GM19023 (cell line): ENCODE results near the gene BICD2.

Experiments
- ATAC-seq: cut with Tn5 transposase; IDR thresholded peaks from one replicate; pipeline ENCODE4 v1.9.1; 2021; ENCODE audit warnings: mild to moderate bottlenecking, moderate library complexity; ENCODE audit not compliant: unreplicated experiment

BICD2 gene

DNA sequence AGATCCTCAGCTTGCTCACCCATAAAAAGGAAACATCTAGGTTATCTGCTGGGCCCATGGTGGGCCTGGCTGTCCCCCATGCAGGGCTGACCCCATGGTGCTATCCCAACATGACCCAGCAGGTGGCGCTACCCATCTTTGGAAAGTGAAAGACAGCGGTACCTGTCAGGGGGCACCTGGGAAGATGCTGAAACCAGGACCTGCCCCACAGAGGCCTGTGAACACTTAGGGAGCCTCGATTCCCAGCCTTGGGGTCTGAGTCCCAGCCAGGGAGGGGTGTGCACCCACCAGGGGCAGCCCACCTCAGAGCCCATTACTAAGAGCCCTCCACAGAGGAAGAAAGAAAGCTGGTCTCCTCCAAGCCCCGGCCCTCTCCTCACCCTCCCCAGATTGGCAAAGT, 48.1 kb downstream of the BICD2 start:
- ATAC-seq, result no peak

DNA sequence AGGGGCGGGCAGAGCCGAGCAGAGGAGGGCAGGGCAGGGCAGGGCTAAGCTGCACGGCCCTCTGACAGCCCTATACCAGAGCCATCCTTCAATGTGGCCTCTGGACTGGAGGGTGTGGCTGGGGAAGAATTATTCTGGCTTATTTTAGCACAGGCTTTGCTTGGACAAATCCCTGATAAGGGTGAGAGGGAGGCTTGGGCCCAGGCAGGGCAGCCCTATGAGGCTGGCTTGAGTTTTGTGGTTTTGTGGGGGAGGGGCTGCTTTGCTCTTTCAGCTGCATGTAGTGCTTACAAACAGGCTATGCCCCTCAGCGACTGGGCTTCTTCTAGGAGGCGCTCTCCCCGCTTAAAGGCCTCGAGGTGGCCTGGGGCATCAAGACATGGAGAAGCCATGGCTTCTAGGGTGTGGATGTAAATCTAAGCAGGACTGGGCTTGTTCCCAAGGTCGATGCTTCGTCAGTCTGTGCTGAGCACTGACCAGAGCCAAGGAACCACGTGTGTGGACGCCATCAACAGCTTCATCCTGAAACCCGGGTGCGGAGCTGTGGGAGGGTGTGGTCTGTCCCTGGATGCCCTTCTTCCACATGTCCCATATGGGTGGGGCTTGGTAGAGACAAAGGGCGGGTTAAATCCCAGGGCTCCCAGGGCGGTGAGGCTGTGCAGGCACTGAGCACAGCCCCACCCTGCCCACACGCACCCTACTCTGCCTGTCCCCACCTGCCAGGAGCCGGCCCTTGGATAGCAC, 49.0 kb downstream of the BICD2 start:
- ATAC-seq, result no peak

DNA sequence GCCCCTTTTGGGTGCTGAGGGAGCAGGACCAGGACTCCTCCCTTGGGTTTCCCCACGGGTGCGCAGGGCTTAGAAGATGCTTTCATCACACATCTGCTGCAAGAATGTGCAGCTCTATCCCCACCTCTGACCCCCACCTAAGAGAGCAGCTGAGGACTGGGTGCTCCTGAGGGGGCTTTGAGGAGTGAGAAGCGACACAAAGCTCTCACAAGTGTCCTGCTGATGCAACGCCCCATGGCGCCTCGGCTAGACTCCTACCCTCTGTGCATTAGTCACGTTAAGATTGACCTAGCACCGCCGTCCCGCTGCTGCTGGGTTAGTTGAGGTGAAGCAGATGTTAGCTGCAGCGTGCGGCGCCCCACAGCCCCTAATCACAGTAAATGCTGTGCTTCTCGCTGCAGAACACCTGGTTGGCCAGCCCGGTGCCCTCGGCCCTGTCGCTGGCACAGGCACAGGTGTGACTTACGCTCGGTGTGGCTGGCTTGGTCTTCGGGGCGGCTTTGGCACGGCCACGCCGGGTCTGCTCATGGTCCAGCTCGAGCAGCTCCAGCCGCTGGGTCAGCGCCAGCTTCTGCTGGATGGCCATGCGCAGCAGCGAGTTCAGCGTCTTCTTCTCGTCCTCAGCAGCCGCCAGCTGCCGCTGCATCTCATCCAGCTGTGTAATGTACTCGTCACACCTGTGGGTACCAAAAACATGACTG, 49.7 kb downstream of the BICD2 start:
- ATAC-seq, result no peak

DNA sequence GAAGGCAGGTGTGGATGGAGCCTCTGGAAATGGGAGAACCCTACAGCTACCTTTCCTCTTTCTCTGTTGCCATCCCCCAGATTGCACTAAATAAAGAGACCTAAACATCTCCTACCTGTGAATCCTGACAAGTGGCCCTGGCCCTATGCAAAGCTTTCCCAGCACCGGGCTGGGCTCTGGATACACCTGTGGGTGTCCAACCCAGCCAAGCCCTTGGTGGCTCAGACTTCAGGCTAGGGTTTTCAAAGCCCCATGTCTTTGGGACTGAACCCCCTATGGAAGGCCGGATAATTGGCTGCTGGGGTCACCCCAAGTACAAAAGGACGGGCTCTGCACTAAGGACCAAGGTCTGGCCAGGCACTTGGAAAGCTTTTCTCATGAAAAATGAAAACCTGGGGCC, 50.6 kb downstream of the BICD2 start:
- ATAC-seq, result no peak

DNA sequence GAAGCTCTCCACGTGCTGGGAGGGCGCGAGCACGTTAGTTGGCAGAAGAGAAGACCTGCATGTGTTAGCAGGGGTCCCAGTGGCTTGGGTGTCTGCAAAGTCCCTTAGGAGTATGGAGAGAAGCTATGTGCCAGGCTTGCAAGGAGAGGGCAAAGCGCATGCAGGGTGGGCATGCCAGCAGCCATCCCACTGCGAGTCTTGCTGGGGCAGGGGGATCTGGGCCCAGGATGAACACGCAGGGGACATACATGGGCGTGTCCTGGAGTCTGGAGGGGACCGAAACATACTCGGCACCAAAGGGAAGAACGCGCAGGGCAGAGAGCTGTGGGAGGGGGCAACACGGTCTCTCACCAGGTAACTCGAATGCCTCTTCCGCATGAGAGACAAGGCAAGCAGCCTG, 51.1 kb downstream of the BICD2 start:
- ATAC-seq, result no peak

DNA sequence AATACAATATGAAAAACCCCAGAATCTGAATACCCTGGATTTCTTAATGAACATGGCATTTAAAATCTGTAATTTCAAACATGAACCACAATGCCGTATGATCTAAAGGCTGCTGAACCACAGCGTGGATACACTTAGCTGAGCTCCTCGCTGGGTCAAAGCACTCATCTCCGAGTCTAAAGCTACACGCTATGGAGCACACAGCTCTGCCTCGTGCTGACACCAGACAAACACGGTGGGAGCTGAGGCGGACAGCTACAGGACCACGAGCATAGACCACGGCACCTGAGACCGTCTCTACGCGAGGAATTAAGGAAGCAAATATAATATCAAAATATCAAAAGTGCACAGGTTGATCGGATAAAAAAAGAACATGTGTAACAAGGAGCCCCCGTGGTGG, 51.9 kb downstream of the BICD2 start:
- ATAC-seq, result no peak

DNA sequence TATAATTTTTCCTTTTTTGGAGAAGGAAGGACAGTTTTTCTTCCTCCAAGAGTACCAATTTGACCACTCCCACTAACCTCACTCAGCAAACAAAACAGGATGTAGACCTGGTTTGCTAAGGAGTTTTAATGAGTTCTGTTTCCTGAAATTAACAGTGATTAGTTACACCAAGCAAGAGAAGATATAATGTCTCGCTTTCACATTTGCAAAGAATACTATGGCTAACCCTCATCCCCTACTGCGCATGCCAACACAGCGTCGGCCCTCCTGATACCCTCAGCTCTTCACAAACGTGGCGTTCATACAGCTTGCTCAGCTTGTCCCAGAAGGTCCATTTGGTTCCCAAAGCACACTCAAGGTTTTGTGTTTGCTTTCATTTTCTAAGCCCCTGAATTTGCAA, 52.8 kb downstream of the BICD2 start:
- no peak for ATAC-seq

DNA sequence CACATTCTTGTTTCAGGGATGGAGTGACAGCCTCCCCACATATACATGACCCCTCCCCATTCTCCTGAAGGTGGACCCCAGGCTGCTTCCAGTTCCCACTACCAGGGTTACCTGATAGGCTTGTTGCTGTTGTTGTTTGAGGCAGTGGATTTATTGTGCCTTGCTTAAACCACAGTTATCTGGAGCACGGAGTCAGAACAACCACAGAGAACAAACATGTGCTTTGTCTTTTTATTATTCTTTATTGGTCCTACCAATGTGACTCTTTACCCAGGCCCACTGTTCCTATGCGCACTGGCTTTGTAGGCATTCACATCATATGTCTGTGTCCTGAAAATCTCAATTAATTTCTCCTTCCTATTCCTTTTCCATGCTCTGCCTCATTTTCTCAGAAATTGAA, 53.5 kb downstream of the BICD2 start:
- no peak for ATAC-seq

DNA sequence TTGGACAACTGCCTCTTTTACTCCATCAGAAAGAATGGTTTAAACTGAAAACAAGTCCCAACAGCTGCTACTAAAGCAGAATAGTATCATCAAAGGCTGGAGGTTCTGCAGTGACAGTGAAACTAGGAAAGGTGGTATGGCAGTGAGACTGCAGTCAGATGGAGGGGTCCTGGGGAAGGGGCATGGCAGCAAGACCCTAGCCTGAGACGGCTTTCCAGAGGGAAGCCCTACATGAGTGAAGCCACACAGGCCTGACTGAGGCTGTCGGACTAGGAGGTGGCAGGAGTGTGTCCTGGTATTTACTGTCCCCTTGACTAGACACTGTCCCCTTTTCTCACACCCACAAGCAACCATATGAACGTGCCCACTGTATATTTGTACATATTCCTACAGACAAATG, 54.3 kb downstream of the BICD2 start:
- no peak for ATAC-seq

DNA sequence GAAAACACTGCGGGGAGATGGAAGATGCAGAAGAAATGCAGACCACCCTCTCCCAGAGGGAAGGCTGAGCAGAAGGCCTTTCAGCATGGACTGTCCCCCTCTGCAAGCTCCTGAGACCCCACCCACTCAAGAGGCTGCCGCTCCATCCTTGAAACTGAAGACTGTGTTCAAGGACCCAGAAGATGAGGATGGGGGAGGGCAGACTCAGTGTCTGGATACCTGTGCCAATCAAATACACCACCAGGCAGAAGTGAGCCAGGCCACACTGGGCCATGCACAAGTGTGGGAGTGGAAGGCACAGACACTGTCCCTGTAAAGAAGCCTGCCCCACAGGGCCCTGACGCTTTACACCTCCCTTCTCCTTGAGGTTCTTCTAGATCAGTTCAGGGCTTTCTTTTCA, 54.7 kb downstream of the BICD2 start:
- ATAC-seq, result no peak

DNA sequence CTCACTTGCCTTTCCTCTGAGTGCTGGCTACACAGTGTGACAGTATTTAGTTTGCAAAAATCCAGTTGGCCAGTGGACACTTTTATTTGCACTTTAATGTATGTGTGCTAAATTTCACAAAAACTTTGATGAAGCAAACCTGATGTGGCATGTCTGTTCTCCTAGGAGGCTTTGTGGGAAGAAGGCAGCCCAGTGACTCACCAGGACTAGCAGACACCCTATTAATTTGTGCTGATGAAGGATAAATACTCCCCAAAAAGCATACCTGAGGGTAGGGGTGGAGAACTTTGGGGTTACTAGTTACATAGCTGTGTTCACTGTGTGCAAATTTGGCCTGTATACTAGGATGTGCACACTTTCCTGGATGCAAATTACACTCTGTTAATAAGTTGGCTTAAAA, 55.4 kb downstream of the BICD2 start:
- no peak for ATAC-seq

DNA sequence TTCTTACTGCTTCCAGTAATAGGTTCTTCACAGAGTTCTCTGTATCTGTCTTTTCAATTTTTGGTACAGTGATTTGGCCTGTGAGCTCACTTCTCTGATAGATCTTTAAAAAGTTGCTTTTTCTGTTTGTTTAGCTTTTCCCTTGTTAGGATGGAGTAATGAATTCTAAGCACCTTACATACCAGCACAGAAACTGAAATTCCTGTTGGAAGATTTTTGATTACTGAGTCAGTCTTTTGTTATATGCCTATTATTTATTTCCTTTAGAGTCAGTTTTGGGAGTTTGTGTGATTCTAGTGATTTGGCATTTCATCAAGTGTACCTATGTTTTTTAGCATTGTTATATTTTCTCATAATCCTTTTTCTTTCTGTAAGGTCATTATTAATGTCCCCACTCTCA, 57.1 kb downstream of the BICD2 start:
- no peak for ATAC-seq

DNA sequence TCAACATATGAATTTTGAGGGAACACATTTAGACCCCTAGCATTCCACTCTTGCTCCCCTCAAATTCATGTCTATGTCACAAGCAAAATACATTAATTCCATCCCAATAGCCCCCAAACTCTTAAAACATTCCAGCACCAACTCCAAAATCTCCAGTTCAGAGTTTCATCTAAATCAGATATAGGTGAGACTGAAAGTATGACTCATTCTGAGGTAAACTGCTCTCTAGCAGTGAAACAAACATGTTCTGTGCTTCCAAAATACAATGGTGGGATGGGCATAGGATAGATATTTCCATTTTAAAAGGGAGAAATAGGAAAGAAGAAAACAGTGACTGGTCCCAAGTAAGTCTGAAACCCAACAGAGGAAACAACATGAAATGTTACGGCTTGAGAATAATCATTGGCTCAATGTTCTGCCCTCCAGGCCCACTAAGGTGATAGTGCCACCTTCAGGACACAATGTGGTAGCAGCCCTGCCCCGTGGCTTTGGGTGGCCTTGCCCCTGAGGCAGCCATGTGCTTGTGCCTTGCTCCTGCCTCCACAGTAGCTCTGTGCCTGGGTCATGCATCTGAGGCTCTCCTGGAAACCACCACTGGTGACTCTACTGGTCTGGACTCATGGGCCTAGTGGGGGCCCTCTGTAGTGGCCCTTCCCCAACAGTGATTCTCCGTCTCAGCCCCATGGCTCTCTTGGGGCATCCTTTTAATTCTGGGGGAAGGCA, 58.3 kb downstream of the BICD2 start:
- ATAC-seq, result peak; percentile 54

DNA sequence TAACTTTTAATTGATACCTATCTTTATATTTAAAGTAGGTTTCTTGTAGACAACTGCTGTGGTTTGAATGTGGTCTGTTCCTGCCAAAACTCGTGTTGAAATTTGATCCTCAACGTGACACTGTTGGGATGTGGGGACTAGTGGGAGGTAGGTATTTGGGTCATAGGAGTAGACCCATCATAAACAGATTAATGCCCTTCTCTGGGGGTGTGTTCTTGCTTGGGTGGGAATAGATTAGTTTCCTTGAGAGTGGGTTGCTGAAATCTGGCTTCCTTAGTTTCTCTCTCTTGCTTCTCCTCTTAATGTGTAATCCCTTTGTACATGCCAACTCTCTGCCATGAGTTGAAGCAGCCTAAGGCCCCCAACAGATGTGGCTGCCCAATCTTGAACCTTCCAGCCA, 60.1 kb downstream of the BICD2 start:
- ATAC-seq, result no peak

DNA sequence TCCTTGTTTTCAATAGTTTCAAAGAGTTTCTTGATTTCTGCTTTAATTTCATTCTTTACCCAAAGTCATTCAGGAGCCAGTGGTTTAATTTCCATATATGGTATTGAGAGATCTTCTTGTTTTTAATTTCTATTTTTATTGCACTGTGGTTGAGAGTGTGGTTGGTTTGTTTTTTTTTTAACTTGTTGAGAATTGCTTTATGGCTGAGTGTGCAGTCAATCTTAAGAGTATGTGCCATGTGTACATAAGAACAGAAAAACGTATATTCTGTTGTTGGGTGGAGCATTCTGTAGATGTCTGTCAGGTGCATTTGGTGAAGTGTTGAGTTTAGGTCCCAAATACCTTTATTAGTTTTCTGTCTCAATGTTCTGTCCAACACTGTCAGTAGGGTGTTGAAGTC, 68.0 kb downstream of the BICD2 start:
- ATAC-seq, result no peak

DNA sequence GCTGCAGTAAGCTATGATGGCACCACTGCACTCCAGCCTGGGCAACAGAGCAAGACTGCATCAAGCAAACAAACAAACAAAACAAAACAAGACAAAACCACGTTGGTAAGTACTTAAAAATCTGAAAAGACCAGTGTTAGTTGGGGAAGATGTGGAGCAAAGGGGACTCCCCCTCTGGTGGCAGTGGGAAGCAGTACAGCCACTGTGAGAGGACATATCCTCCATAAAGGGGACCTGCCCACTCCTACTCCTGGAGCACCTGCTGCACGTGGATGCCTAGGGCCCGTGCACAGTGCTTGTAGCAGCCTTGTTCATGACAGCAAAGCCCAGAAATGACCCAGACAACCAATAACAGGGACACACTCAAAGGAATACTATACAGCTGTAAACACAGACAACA, 77.7 kb downstream of the BICD2 start:
- ATAC-seq, result no peak

DNA sequence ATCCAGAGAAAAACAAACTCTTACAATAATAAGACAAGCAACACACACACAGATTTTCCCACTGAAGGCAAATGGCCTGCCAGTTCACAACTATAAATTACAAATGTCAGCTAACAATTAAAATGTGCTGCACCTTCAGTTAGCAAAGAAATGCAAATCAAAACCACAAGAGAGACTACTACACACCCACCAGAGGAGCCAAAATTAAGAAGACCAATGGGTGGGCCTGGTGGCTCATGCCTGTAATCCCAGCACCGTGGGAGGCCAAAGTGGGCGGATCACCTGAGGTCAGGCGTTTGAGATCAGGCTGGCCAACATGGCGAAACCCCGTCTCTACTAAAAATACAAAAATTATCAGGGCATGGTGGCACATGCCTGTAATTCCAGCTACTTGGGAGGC, 79.6 kb downstream of the BICD2 start:
- ATAC-seq, result no peak

DNA sequence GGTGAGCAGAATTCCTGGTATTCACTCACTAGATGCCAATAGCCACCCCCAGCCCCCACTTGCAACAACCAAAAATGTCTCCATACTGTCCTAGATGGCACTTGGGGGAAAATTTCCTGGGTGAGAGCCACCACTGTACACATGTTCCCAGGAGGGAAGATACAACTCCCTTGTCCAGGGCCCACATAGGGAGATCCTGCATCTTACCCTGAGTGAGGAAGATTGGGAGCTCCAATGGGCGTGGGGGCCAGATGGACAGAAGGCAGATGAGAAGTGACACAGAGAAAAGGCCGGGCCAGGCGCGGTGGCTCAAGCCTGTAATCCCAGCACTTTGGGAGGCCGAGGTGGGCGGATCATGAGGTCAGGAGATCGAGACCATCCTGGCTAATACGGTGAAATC, 82.4 kb downstream of the BICD2 start:
- ATAC-seq, result no peak

DNA sequence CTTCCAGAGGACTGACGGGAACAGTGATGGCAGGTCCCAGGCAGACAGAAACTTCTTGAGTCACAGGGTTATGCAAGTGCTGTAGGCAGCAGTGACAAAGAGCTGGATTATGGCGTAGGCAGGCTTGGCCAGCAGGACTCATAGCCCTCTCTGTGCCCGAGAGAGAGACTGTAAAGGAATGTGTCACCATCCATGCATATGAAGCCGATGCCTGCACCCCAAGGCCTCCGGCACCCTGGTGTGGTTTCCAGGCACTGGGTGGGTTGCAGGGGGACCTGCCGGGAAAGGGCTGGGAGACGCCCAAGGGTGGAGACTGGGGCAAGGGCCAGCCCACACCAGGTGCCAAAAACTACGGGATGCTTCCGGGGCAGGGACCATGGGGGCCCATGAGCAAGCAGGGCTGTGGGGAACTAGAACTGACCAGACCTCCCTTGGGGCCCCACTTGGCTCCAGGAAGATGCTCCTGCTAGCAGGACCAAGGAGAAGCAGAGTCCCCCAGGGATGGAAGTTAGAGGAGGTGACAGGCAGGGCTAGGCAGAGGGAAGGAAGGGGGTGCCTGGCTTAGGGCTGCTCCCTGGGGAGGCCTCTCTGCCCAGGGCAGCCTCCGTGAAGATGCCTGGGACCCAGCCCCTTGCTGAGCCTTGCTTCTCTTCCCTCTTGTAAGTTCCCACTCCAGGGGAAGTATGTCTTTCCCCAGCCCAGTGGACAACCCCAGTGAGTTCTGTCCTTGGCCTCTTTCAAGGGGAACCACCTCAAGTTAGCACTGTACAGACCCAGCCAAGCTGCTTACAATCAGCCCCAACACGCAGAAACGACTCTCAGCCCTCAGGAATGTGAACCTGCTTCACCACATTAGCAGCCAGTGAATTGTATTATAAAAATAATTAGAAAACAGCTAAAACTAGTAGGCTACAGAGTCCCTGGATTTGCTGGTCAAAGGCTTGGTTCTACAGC, 84.2 kb downstream of the BICD2 start:
- ATAC-seq, result no peak

DNA sequence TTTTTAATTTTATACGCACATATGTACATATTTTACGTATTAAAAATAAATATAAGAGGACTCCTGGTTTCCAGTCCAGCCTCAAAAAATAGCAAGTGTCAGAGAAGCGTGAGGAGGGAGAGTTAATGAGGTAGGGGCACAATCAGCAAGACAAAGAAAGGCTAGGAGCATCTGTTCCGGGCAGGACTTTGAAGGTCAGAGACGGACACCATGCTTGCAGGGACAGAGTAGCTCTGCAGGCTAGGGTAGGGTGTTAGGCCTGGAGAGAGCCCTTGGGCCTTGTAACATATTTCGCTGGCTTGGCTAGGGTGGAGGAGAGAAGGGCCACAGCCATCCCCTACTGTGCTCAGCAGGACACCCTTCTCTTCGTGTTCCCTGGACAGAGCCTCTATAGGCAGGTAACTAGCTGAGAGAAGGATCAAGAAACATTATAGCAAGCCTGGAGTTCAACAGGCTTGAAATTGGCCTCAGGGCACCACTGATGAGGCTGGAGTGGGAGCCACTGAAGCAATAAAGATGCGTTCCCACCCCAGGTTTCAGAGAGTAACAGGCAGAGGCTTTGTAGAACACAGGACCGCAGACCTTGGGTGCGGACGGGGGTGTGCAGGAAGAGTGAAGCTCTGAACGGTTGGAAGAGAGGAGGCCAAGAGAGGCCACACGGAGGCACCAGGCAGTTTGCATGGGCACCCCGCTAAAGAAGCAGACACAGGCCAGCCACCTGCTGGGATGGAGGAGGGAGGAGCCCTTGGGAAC, 85.0 kb downstream of the BICD2 start:
- no peak for ATAC-seq
